ENCODE data around the gene KIR2DL4.
"Not testable (repeated sequence)": the region's sequence is repeated elsewhere in the genome, so short reads cannot be mapped to it uniquely, and the experiment has no call there.

KIR2DL4 gene

DNA sequence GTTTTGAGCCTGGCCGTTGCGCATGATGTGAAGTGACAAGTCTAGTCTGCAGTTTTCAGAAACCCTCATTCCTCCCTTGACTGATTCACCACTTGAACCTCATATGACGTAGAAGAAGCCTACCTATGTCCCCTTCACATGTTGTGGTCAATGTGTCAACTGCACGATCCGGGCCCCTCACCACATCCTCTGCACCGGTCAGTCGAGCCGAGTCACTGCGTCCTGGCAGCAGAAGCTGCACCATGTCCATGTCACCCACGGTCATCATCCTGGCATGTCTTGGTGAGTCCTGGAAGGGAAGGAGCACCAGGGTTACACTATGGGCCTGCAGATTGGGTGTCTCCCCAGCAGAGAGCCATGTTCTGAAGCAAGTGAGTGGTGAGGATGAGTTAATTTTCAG, at the start of gene KIR2DL4:
Gene KIR2DL4, plus strand, starts transcription at position 201 of the 400 bp plus-strand sequence. Its CDS starts 42 bp downstream, at position 243.
- no peak for DNase-seq

DNA sequence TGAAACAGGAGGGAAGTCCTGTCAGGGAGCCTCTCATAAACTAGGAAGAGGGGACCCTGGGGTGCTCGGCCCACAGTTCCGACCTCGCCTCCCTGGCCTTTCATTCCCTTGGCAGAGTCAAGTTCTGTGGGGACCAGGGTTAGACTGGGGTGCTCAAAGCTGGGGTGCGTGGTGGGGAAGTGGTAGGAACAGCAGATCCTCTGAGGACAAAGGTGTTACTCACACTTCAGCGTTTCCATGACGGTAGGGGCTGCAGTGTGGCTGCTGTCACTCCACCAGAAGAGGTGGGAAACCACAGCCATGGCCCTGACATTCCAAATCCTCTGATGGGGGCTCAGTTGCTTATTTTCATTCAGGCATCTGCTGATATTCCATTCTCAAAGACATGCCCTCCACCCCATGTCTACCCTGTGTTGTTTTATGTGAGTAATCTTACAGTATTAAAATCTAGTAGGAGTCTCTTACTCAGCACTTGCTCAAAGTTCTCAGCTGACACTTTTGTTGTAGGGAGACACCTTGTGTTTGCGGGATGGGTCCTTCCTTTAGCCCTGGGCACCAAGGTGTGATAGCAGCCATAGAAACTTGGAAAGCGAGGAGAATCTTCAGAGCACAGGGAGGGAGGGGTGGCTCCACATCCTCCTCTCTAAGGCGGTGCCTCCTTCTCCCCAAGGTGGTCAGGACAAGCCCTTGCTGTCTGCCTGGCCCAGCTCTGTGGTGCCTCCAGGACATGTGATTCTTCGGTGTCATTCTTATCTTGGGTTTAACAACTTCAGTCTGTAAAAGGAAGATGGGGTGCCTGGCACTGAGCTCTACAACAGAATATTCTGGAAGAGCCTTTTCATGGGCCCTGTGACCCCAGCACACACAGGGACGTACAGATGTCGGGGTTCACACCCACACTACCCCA, 47.0 kb upstream of the KIR2DL4 start:
- not testable (repeated sequence) for DNase-seq

GRCh38 chr19:54758577-54758976, 44.8 kb upstream of the KIR2DL4 start:
- not testable (repeated sequence) for DNase-seq

- not testable (repeated sequence) for DNase-seq
These were observed 39.2 kb upstream of the KIR2DL4 start for GRCh38 chr19:54764219-54764618.

GRCh38 chr19:54766464-54766863, 36.9 kb upstream of the KIR2DL4 start:
- not testable (repeated sequence) for DNase-seq

- DNase-seq = not testable (repeated sequence)
These were observed 33.8 kb upstream of the KIR2DL4 start, which contains the start of gene KIR2DL1 for GRCh38 chr19:54769646-54770045. Gene KIR2DL1, plus strand, starts transcription at chr19:54769793. Its CDS starts 58 bp downstream, at chr19:54769851.

- DNase-seq = not testable (repeated sequence)
These were observed 32.9 kb upstream of the KIR2DL4 start for GRCh38 chr19:54770511-54770910.

GRCh38 chr19:54771018-54771960, 32.1 kb upstream of the KIR2DL4 start:
- not testable (repeated sequence) for DNase-seq

GRCh38 chr19:54772666-54773065, 30.7 kb upstream of the KIR2DL4 start:
- not testable (repeated sequence) for DNase-seq

GRCh38 chr19:54775095-54775815, 28.2 kb upstream of the KIR2DL4 start:
- DNase-seq = not testable (repeated sequence)

DNA sequence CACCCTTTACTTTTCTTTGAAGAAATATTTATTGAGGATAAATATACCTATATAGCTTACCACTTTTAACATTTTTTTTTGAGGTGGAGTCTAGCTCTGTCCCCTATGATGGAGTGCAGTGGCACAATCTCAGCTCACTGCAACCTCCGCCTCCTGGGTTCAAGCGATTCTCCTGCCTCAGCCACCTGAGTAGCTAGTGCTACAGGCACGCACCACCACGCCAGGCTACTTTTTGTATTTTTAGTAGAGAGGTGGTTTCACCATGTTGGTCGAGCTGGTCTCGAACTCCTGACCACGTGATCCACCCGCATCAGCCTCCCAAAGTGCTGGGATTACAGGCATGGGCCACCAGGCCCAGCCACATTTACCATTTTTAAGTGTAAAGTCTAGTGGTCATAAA, 27.6 kb upstream of the KIR2DL4 start:
- DNase-seq = not testable (repeated sequence)

DNA sequence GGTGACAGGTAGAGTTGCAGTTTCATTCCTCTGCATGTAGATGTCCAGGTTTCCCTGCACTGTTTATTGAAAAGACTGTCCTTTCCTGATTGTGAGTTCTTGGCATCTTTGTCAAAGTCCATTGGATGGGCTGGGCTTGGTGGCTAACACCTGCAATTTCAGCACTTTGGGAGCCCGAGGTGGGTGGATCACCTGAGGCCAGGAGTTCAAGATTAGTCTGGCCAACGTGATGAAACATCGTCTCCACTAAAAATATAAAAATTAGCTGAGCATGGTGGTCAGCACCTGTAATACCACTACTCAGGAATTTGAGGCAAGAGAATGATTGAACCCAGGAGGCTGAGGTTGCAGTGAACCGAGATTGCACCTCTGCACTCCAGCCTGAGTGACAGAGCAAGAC, 25.6 kb upstream of the KIR2DL4 start:
- not testable (repeated sequence) for DNase-seq

DNA sequence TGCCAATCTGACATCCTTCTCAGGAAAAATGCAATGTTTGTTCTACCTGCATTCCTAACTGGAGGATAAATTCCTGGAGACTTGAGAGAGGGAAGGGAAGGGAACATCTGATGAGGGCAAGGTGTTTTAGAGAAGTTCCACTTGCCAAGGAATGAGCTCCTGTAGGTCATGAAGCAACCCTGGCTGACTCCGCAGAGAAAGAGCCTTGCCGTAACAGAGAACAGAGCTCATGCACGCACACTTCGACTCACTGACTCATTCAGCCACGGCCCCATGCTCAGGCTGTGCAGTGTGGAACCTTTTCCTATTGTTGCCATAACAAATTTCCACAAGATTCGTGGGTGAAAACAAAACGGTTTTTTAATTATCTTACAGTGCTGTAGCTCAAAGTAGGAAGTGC, 24.5 kb upstream of the KIR2DL4 start:
- not testable (repeated sequence) for DNase-seq

DNA sequence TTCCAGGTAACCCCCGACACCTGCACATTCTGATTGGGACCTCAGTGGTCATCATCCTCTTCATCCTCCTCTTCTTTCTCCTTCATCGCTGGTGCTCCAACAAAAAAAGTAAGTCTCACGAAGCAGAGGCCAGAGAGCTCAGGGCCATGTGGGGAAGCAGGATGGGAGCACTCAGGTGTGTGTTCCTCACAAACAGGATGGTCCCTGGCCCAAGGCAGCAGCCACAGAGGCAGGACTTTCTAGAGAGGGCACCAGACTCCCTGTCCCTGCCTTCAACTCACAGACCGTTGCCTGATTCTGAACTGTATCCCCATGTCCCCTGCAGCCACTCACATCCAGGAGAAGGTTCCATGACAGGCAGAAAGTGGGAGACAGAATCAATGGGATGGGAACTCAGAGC, 20.5 kb upstream of the KIR2DL4 start:
- not testable (repeated sequence) for DNase-seq

- not testable (repeated sequence) for DNase-seq
These were observed 17.2 kb upstream of the KIR2DL4 start for GRCh38 chr19:54786091-54786723.

DNA sequence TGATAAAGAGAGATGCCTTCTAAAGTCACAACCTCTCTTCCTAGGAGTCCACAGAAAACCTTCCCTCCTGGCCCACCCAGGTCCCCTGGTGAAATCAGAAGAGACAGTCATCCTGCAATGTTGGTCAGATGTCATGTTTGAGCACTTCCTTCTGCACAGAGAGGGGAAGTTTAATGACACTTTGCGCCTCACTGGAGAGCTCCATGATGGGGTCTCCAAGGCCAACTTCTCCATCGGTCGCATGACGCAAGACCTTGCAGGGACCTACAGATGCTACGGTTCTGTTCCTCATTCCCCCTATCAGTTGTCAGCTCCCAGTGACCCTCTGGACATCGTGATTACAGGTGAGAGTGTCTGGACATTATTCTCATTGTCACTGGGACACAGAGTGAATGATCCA, 15.3 kb upstream of the KIR2DL4 start:
- DNase-seq = not testable (repeated sequence)

DNA sequence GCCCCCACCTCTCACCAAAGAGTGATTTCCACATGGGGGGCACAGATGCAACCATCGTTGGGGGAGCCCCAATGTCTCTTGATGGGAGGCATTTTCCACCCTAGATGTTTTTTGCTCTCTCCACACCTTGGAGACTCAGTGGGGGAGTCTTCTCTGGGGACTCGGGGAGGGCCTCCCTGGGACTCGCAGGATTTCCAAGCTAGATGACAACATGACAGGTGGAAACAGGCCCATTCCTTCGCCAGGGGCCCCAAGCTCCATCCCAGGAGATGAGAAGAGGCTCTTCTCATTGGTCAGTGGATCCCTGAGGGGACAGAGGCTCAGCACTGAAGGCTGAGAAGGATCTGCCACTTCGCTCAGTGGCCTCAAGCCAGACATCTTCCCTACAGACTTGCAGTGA, 12.7 kb upstream of the KIR2DL4 start:
- no peak for DNase-seq

DNA sequence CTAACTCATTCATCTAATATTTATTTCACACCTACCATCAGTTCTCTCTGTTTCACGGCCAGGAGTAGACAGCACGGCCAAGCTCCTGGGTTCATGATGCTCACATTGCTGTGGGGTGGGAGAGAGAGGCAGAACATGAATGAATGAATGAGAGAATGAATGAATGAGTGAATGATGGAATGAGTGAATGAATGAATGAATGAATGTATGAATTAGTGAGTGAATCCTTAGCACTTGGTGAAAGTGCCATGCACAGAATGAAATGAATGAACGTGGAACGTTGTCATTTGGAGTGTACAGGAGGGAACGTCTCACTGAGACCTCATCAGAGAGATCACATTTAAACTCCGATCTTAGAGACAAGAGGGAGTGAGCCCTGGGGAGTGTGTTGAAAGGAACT, 11.9 kb upstream of the KIR2DL4 start:
- no peak for DNase-seq

DNA sequence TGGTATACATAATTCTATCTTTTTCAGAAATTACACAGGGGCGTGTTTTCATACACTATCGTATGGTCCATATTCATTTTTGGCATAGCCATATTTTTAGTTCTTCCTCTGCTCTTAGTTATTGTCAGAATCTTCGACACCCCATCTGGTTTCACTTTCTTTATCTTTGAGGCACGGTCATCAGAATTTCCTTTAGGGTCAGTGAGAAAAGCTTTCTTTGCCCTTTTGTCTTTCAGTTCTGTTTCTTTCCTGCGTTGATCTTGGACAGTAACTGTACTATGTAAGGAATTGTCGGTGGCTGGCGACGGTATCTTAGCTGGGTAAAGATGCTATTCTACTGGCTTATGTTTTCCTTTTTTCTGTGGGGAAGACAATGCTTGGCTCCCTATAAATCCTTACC, 10.6 kb upstream of the KIR2DL4 start:
- peak; percentile 6 for DNase-seq

DNA sequence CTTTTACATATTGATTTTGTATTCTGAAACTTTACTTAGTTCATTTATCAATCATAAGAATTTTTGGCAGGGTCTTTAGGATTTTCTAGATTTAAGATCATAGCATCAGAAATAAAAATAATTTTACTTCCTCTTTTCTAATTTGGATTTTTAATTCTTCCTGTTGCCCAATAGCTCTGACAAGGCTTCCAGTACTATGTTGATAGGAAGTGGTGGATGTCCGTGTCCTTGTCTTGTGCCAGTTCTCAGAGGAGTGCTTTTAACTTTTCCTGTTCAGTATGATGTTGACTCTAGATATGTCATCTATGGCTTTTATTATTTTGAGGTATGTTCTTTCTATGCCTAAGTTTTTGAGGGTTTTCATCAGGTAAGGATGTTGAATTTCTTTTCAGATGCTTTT, 7.7 kb upstream of the KIR2DL4 start:
- DNase-seq = no peak

GRCh38 chr19:54804101-54804500, 691 bp downstream of the KIR2DL4 start:
- no peak for DNase-seq

DNA sequence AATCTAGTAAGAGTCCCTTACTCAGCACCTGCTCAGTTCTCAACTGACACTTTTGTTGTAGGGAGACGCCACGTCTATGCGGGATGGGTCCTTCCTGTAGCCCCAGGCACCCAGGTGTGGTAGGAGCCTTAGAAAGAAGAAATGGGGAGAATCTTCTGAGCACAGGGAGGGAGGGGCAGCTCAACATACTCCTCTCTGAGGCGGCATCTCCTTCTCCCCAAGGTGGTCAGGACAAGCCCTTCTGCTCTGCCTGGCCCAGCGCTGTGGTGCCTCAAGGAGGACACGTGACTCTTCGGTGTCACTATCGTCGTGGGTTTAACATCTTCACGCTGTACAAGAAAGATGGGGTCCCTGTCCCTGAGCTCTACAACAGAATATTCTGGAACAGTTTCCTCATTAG, 1.2 kb downstream of the KIR2DL4 start:
- DNase-seq = no peak
